Measurements from ENCODE around the gene NFIX.
A peak's percentile ranks its signal among the peaks of the same experiment; 100 is the strongest.

NFIX gene

GRCh38 chr19:13095934-13096927, 101.0 kb downstream of the NFIX start:
- peak; percentile 46 to 54 for DNase-seq

- DNase-seq, result no peak
Measured at GRCh38 chr19:13097033-13097462, 101.8 kb downstream of the NFIX start.

- no peak for DNase-seq
Measured at GRCh38 chr19:13097463-13098258, 102.4 kb downstream of the NFIX start.

GRCh38 chr19:13098277-13099072, 103.2 kb downstream of the NFIX start:
- peak; percentile 52 to 54 for DNase-seq

- peak; percentile 76 to 84 for DNase-seq
Measured at GRCh38 chr19:13099073-13099999, 104.1 kb downstream of the NFIX start.

- peak; percentile 89 to 91 for DNase-seq
Measured at GRCh38 chr19:13100031-13100588, 104.8 kb downstream of the NFIX start.

GRCh38 chr19:13100841-13101589, 105.7 kb downstream of the NFIX start:
- no peak for DNase-seq

GRCh38 chr19:13101590-13102415, 106.5 kb downstream of the NFIX start:
- no peak for DNase-seq

- peak in 1 of 2 experiments; percentile 41 for DNase-seq
Measured at GRCh38 chr19:13102416-13102665, 107.1 kb downstream of the NFIX start.

GRCh38 chr19:13102666-13103580, 107.6 kb downstream of the NFIX start, which contains the start of gene LYL1:
LYL1 (minus strand) TSS chr19:13102858; CDS start chr19:13101171, 1,687 bp downstream.
- peak; percentile 49 to 66 for DNase-seq

- peak in 1 of 2 experiments; percentile 39 for DNase-seq
Measured at GRCh38 chr19:13103581-13104359, 108.5 kb downstream of the NFIX start.

GRCh38 chr19:13104360-13104847, 109.1 kb downstream of the NFIX start:
- peak; percentile 83 to 86 for DNase-seq

GRCh38 chr19:13104848-13105711, 109.8 kb downstream of the NFIX start:
- DNase-seq, result peak; percentile 57 to 61

- DNase-seq, result no peak
Measured at GRCh38 chr19:13109361-13110098, 114.3 kb downstream of the NFIX start.

GRCh38 chr19:13110099-13110610, 114.9 kb downstream of the NFIX start:
- DNase-seq, result no peak

All from activated T-cell treated with anti-CD3 and anti-CD28 coated beads, Interleukin-2, amount 50 U/mL, for 48 hours (primary cell).